Sigmoid colon (tissue), 7 donors: Measurements from ENCODE around the gene PCK2. TPM values are rescaled to one million over a fixed set of nuclear protein-coding genes. Genes with fewer than 3 reads are reported as not detected.

Experiments
- DNase-seq: peaks from one replicate; pipeline ENCODE4 v3.0.0-alpha.2; 2019
- H3K27ac ChIP-seq, 4 donors: fragments of 200-600 bp; sonication (generic); one replicate each; pipeline ENCODE4 v1.5.1; 2016 to 2019; ENCODE audit warnings: mild to moderate bottlenecking in 1 of 4
- H3K27me3 ChIP-seq, 3 donors: fragments of 200-600 bp; sonication (generic); one replicate each; pipeline ENCODE4 v1.5.1; 2019; ENCODE audit warnings: mild to moderate bottlenecking in 1 of 3
- H3K36me3 ChIP-seq, 4 donors: fragments of 200-600 bp; sonication (generic); one replicate each; pipeline ENCODE4 v1.5.1; 2016 to 2019
- H3K4me1 ChIP-seq, 4 donors: fragments of 200-600 bp; sonication (generic); one replicate each; pipeline ENCODE4 v1.5.1; 2017 to 2019
- H3K4me3 ChIP-seq, 4 donors: fragments of 200-600 bp; sonication (generic); one replicate each; pipeline ENCODE4 v1.5.1; 2017 to 2019; ENCODE audit warnings: mild to moderate bottlenecking in 2 of 4, moderate library complexity in 1 of 4
- H3K9me3 ChIP-seq, 4 donors: fragments of 200-600 bp in 3 of 4; sonication (generic) in 3 of 4; one replicate each; pipeline versions ENCODE4 v1.5.1 to v1.6.1; 2013 to 2019
- EP300 ChIP-seq, 4 donors: sonication (generic); formaldehyde crosslinking; IDR thresholded peaks; one replicate each; pipeline ENCODE4 v1.6.1; 2017; ENCODE audit warnings: antibody characterized with exemption in 4 of 4
- POLR2A ChIP-seq, 2 donors: fragments of 450-650 bp; IDR thresholded peaks; one replicate each; pipeline ENCODE4 v1.6.1; 2016; ENCODE audit warnings: antibody characterized with exemption in 2 of 2, mild to moderate bottlenecking in 2 of 2, moderate library complexity in 2 of 2
- POLR2AphosphoS5 ChIP-seq, 4 donors: sonication (generic); formaldehyde crosslinking; IDR thresholded peaks; one replicate each; pipeline ENCODE4 v1.6.1; 2017; ENCODE audit warnings: antibody characterized with exemption in 4 of 4
- WGBS, 2 donors: extraction: QIAGEN DNeasy Blood & Tissue Kit; methylation state at CpG; one replicate each; pipeline ENCODE4 v1.1.7; 2013; 5-methylcytosine and 5-hydroxymethylcytosine counted together
- intact Hi-C: fragments of 100-400 bp; cut with DNase I; formaldehyde crosslinking; loops from one replicate; pipeline ENCODE4 v1.15.1; 2023
- polyA plus RNA-seq, 3 donors: library from polyadenylated mRNA; stranded (reverse); fragments of 200-250 nt; gene quantifications; one replicate each; pipeline ENCODE4 v1.2.3, GENCODE V29; 2013
- total RNA-seq, 4 donors: library from RNA; depleted of rRNA; stranded (reverse); fragments of >200 nt; gene quantifications; one replicate each; pipeline ENCODE4 v1.1.0, GENCODE V29; 2016
- TF ChIP-seq, protein P1 (sequence below), 4 experiments: fragments of 450-650 bp in 3 of 4; fragments of 200-600 bp in 1 of 4; IDR thresholded peaks; one replicate each; pipeline ENCODE4 v1.5.1; 2016 to 2019; ENCODE audit warnings: antibody characterized with exemption in 4 of 4, mild to moderate bottlenecking in 3 of 4, moderate library complexity in 2 of 4
- donor health status: healthy with polysubstance abuse.
- donor health status: Bipolar disorder and iron deficiency.
- donor health status: healthy.

Gene PCK2
- total and polyA plus RNA-seq, 7 donors, result 7.1 to 109 (median 12.2) TPM

DNA sequence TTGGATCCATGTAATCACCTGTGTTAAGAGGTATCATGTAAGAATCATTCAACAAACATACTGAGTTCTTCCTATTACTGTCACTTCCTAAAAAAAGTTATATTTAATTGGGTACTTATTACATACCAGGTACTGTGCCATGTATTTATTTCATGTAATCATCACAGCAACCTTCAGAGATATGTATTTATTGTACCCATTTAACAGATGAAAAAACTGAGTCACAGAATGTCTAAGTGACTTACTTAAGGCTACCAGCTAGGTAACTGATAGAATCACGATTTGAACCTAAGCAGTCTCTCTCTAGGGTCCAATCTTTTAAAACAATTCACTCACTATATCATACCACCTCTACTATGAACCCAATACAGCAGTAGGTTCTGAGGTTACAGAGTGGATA, 50.3 kb downstream of the PCK2 start:
- H3K27me3 ChIP-seq, result no peaks in the 10 kb centered on the region
- H3K27ac ChIP-seq, result no peak overlapping the region
- peaks cover 0 to 23% (median 6%) of the 10 kb centered on the region in 4 donors for H3K36me3 ChIP-seq
- 91 to 98% methylated on average over 1 of the region's 1 CpG for WGBS, 2 donors
- TF ChIP-seq POLR2A (IDR thresholded peaks at IDR 0.05) (no peak), EP300 (IDR thresholded peaks at IDR 0.05) (no peak), POLR2AphosphoS5 (IDR thresholded peaks at IDR 0.05) (no peak)
- TF ChIP-seq, protein P1, sequence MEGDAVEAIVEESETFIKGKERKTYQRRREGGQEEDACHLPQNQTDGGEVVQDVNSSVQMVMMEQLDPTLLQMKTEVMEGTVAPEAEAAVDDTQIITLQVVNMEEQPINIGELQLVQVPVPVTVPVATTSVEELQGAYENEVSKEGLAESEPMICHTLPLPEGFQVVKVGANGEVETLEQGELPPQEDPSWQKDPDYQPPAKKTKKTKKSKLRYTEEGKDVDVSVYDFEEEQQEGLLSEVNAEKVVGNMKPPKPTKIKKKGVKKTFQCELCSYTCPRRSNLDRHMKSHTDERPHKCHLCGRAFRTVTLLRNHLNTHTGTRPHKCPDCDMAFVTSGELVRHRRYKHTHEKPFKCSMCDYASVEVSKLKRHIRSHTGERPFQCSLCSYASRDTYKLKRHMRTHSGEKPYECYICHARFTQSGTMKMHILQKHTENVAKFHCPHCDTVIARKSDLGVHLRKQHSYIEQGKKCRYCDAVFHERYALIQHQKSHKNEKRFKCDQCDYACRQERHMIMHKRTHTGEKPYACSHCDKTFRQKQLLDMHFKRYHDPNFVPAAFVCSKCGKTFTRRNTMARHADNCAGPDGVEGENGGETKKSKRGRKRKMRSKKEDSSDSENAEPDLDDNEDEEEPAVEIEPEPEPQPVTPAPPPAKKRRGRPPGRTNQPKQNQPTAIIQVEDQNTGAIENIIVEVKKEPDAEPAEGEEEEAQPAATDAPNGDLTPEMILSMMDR (IDR thresholded peaks at IDR 0.05), result no peak
- H3K4me3 ChIP-seq, result no peak overlapping the region
- H3K9me3 ChIP-seq, result no peaks in the 10 kb centered on the region
- intact Hi-C loops, result loop anchor here (5.0 to 10.0 kb wide), 3 partner anchors 223 to 840 kb away; partner anchors contain the start of genes BCL2L2, NFATC4 and PPP1R3E
- DNase-seq, result no peak
- peaks cover 0 to 61% (median 46%) of the 10 kb centered on the region in 4 donors for H3K4me1 ChIP-seq

DNA sequence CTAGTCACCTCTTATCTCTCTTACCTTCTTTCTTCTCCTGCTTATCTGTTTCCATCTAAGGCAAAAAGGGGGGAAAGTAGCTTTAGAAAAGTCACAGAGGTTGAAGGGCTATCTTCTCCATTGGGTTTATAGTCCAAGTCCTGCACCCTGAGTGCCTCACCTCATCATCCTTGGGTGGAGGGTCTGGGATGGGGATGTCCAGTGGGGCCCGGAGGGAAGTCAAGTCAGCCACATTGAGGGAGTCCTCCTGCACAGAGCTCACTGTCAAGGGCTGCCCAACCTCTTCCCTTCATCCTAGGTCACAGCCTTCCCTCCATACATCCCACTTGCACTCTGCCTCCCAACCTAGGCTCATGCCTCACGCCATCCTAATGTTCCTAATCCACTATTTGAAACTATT, 51.1 kb downstream of the PCK2 start:
- Histone ChIP-seq H3K36me3 (peaks cover 3 to 28% (median 13%) of the 10 kb centered on the region in 4 donors), H3K27ac (peak overlapping the region; percentile 92 to 96 (median 95))
- WGBS, 2 donors, result 88% methylated on average over 2 of the region's 2 CpGs

DNA sequence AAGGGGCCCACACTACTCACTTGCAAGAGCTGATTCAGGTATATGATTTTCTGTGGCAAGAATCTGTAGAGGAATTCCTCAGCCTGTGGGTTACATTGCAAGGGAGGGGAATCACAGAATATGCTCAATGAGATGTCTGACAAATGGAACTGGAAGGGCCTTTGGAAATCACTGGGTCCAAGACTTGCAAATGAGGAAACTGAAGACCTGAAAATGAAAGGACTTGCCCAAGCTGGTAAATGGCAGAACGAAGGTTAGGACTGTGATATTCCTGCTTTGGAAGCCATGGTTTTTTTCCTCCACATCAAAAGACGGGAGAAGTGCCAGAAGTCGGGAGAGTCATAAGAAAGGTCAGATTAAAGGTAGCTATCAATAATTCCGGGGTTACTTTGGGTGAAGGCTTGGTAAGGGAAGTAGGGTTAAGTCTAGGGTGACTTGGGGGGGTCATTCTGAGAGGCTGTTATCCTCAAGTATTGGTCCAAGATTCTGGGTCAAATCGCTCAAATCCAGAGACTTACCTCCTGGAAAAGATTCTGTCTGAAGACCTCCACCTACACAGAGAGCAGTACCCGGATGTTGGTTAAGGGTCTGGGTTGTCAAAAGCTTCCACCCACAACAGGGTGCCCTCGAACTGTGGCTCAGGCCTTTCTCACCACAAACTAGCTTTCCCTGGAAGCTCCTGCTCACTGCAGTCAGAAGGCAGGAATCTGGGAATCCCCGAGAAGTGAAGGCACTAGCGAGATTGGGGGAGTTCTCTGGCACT, 51.8 kb downstream of the PCK2 start:
- WGBS, 2 donors, result 3 to 13% methylated on average over 9 of the region's 9 CpGs
- H3K27me3 ChIP-seq, result no peaks in the 10 kb centered on the region
- no peaks in the 10 kb centered on the region for H3K9me3 ChIP-seq
- no peak for TF ChIP-seq POLR2A (IDR thresholded peaks at IDR 0.05)
- TF ChIP-seq POLR2AphosphoS5 (IDR thresholded peaks at IDR 0.05), result no peak
- TF ChIP-seq, protein P1 (IDR thresholded peaks at IDR 0.05), result no peak
- TF ChIP-seq EP300 (IDR thresholded peaks at IDR 0.05), result no peak
- intact Hi-C loops, result loop anchor here (2.0 to 10.0 kb wide), 4 partner anchors 15 to 841 kb away; partner anchors contain the start of genes BCL2L2, GMPR2, IRF9 and NEDD8
- peak overlapping the region; percentile 92 to 96 (median 95) for H3K27ac ChIP-seq
- peak overlapping the region; percentile 58 to 98 (median 77) for H3K4me3 ChIP-seq
- H3K4me1 ChIP-seq, result peaks cover 0 to 52% (median 37%) of the 10 kb centered on the region in 4 donors
- peaks cover 4 to 34% (median 20%) of the 10 kb centered on the region in 4 donors for H3K36me3 ChIP-seq
- DNase-seq, result no peak

More for the DNA sequence above, 51.1 kb downstream of the PCK2 start:
- no peak for DNase-seq
- intact Hi-C loops, result loop anchor here (5.0 to 10.0 kb wide), 3 partner anchors 87 to 840 kb away; partner anchors contain the start of genes BCL2L2, GMPR2, NEDD8 and PPP1R3E
- Histone ChIP-seq H3K9me3 (no peaks in the 10 kb centered on the region), H3K27me3 (no peaks in the 10 kb centered on the region), H3K4me1 (peaks cover 0 to 59% (median 42%) of the 10 kb centered on the region in 4 donors), H3K4me3 (no peak overlapping the region)
- TF ChIP-seq EP300 (IDR thresholded peaks at IDR 0.05), result no peak

DNA sequence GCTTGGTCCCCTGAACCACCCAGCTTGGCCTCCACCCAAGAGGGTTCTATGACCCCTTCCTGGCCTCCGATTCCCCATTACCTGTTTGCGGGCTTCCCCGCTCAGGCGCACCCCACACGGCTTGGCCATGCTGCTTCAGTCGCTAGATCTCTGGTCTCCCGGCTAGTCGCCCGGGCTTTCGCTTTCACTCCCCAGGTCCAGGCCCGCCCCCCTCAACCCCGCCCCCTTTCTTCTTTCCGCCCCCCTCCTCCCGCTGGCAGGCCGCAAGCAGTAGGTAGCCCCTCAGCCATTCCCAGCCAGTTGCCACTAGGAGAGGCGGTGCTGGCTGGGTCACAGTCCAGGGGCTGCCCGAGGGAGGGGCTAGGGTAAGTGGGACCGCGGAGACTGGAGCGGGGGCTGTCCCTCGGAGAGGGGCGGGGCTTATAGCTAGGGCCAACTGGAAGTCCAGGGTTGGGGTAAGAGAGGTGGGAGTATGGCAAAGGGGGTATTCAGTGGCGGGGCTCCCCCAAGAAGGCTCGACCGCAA, 52.4 kb downstream of the PCK2 start, which contains the start of gene PSME2:
PSME2 (minus strand) TSS at position 158 of the 525 bp plus-strand sequence; CDS start at position 129, 29 bp downstream.
- 0% methylated on average over 25 of the region's 25 CpGs for WGBS, 2 donors
- H3K36me3 ChIP-seq, result peaks cover 11 to 41% (median 26%) of the 10 kb centered on the region in 4 donors
- peaks cover 0 to 49% (median 37%) of the 10 kb centered on the region in 4 donors for H3K4me1 ChIP-seq
- no peaks in the 10 kb centered on the region for H3K9me3 ChIP-seq
- H3K27ac ChIP-seq, result peak within 1 kb of the TSS; percentile 92 to 96 (median 95)
- no peaks in the 10 kb centered on the region for H3K27me3 ChIP-seq
- DNase-seq, result peak; percentile 98
- intact Hi-C loops, result loop anchor here (2.0 to 10.0 kb wide), 4 partner anchors 14 to 842 kb away; partner anchors contain the start of genes BCL2L2, GMPR2, IRF9 and NEDD8
- TF ChIP-seq EP300 (IDR thresholded peaks at IDR 0.05) (no peak), POLR2AphosphoS5 (IDR thresholded peaks at IDR 0.05) (peak; percentile 44 to 76 (median 48)), POLR2A (IDR thresholded peaks at IDR 0.05) (peak in 1 of 2 donors; percentile 26)
- TF ChIP-seq, protein P1 (IDR thresholded peaks at IDR 0.05), result no peak
- peak within 1 kb of the TSS; percentile 58 to 98 (median 77) for H3K4me3 ChIP-seq
